OCI-LY7 (cell line): ENCODE measurements around the gene TNFRSF1B. TPM values are rescaled to one million over a fixed set of nuclear protein-coding genes. Genes with fewer than 3 reads are reported as not detected.

Experiments used
- BruUV-seq: library from RNA; stranded (reverse); fragments of 400-500 nt; replicated peaks from 2 replicates; lab custom pipeline; 2021; lab: Mats Ljungman, UMichigan
- CTCF ChIA-PET: fragments of 300-600 bp; sonication (Branson Sonifier 250); formaldehyde crosslinking; loops from one replicate; lab custom pipeline; 2022; ENCODE audit warnings: antibody characterized with exemption; ENCODE audit not compliant: unreplicated experiment; lab: Charles Lee
- POLR2A ChIA-PET: fragments of 300-600 bp; sonication (Branson Sonifier 250); formaldehyde crosslinking; loops from one replicate; lab custom pipeline; 2022; ENCODE audit warnings: antibody characterized with exemption; lab: Charles Lee
- DNase-seq: peaks from one replicate; pipeline ENCODE4 v3.0.0-alpha.2; 2015; ENCODE audit warnings: low spot score
- H2AFZ ChIP-seq: fragments of 200-600 bp; sonication (generic), shearing (Covaris generic); 2 replicates; pipeline ENCODE4 v1.6.1; 2014; ENCODE audit warnings: mild to moderate bottlenecking, antibody characterized with exemption, low read length, moderate library complexity
- H3K27ac ChIP-seq: fragments of 200-600 bp; sonication (generic); 2 replicates; pipeline ENCODE4 v1.5.1; 2014; ENCODE audit warnings: mixed run types, low read depth, mild to moderate bottlenecking, moderate library complexity, low read length, inconsistent platforms; ENCODE audit not compliant: poor library complexity, severe bottlenecking
- H3K36me3 ChIP-seq: fragments of 200-600 bp; sonication (generic); 2 replicates; pipeline ENCODE4 v1.6.1; 2014; ENCODE audit warnings: mild to moderate bottlenecking, antibody characterized with exemption, low read length, moderate library complexity, mixed read lengths; ENCODE audit not compliant: insufficient read depth
- H3K4me1 ChIP-seq: fragments of 200-600 bp; sonication (generic); 2 replicates; pipeline ENCODE4 v1.5.1; 2014; ENCODE audit warnings: mild to moderate bottlenecking, low read length; ENCODE audit not compliant: insufficient read depth, poor library complexity, severe bottlenecking
- H3K4me2 ChIP-seq: fragments of 200-600 bp; sonication (generic); 2 replicates; pipeline ENCODE4 v1.6.1; 2014; ENCODE audit warnings: mild to moderate bottlenecking, low read length
- H3K4me3 ChIP-seq: fragments of 200-600 bp; sonication (generic); 2 replicates; pipeline ENCODE4 v1.5.1; 2014; ENCODE audit warnings: mild to moderate bottlenecking, low read depth, low read length; ENCODE audit not compliant: poor library complexity, severe bottlenecking
- H3K79me2 ChIP-seq: fragments of 200-600 bp; sonication (generic); 2 replicates; pipeline ENCODE4 v1.6.1; 2016; ENCODE audit warnings: low read depth, mild to moderate bottlenecking, low read length, moderate library complexity, mixed read lengths; ENCODE audit not compliant: insufficient read depth
- H3K9me2 ChIP-seq: fragments of 200-600 bp; sonication (generic); 2 replicates; pipeline ENCODE4 v1.6.1; 2016; ENCODE audit warnings: mild to moderate bottlenecking, low read length, mixed read lengths; ENCODE audit not compliant: insufficient read depth
- H3K9me3 ChIP-seq: fragments of 200-600 bp; sonication (generic); 2 replicates; pipeline ENCODE4 v1.6.1; 2014; ENCODE audit warnings: mild to moderate bottlenecking, mixed run types, low read length, mixed read lengths
- H4K20me1 ChIP-seq: fragments of 200-600 bp; sonication (generic); 2 replicates; pipeline ENCODE4 v1.6.1; 2014; ENCODE audit warnings: mild to moderate bottlenecking, antibody characterized with exemption, low read length, moderate library complexity, mixed read lengths; ENCODE audit not compliant: insufficient read depth
- CTCF ChIP-seq: fragments of 200-600 bp; sonication (generic); conservative IDR thresholded peaks from 2 replicates; pipeline ENCODE4 v1.5.1; 2014; ENCODE audit warnings: mild to moderate bottlenecking, antibody characterized with exemption, low read length, moderate library complexity, mixed read lengths
- EZH2phosphoT487 ChIP-seq: fragments of 200-600 bp; sonication (generic); IDR thresholded peaks from 2 replicates; pipeline ENCODE4 v1.6.1; 2018; ENCODE audit warnings: low read depth, borderline replicate concordance, mild to moderate bottlenecking, mixed run types, antibody characterized with exemption, low read length, moderate library complexity, mixed read lengths
- intact Hi-C: fragments of 100-400 bp; cut with micrococcal nuclease; formaldehyde crosslinking; loops from one replicate; pipeline ENCODE4 v1.10.0; 2022; ENCODE audit not compliant: unreplicated experiment
- total RNA-seq, 2 experiments: library from RNA; depleted of rRNA in 1 of 2; stranded (reverse); fragments of >200 nt in 1 of 2; shearing (Covaris generic) in 1 of 2; gene quantifications; 2 replicates each; pipeline ENCODE4 v1.2.3, GENCODE V29; 2014 to 2022

Gene TNFRSF1B
- total RNA-seq, 2 experiments from 2014 or later: not detected

- CTCF ChIA-PET: no interaction called here
- Histone ChIP-seq H3K4me2 (no peak overlapping the region), H2AFZ (no peak overlapping the region), H4K20me1 (no peaks in the 10 kb centered on the region), H3K79me2 (no peaks in the 10 kb centered on the region), H3K9me3 (no peaks in the 10 kb centered on the region), H3K27ac (no peak overlapping the region), H3K4me3 (no peak overlapping the region), H3K36me3 (no peaks in the 10 kb centered on the region), H3K4me1 (no peaks in the 10 kb centered on the region), H3K9me2 (no peaks in the 10 kb centered on the region)
- intact Hi-C loops: no loop called here
- POLR2A ChIA-PET: no interaction called here
- BruUV-seq: no TSS peak
- no peak for DNase-seq
- TF ChIP-seq CTCF: no peak
- TF ChIP-seq EZH2phosphoT487: no peak
Measured at GRCh38 chr1:12186679-12186985, 19.8 kb downstream of the TNFRSF1B start.

DNA sequence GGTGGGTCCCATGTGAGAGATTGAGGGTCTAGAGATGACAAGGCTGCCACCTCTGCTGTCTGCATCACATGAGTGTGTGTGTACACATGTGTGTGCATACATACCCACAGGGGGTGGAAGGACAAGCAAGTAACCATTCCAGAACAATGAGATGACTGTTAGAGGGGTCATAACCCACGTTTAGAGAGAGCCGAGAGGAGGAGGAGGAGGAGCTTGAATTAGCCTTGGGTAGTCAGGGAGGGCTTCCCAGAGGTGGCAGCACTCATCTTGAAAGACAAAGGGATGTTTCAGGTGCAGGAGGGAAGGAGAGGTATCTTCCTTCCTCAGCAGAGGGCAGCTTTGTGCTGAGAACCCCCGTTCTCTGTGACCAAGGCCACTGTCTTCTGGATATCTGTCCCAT is 21.3 kb downstream of the TNFRSF1B start:
- Histone ChIP-seq H2AFZ (no peak overlapping the region), H3K4me2 (no peak overlapping the region), H3K9me3 (no peaks in the 10 kb centered on the region), H3K4me1 (no peaks in the 10 kb centered on the region), H3K4me3 (no peak overlapping the region), H3K27ac (no peak overlapping the region), H3K36me3 (no peaks in the 10 kb centered on the region), H4K20me1 (no peaks in the 10 kb centered on the region), H3K9me2 (no peaks in the 10 kb centered on the region), H3K79me2 (no peaks in the 10 kb centered on the region)
- no peak for DNase-seq
- TF ChIP-seq EZH2phosphoT487 (no peak), CTCF (no peak)
- ChIA-PET CTCF (no interaction called here), POLR2A (no interaction called here)
- intact Hi-C loops: no loop called here
- BruUV-seq: no TSS peak

DNA sequence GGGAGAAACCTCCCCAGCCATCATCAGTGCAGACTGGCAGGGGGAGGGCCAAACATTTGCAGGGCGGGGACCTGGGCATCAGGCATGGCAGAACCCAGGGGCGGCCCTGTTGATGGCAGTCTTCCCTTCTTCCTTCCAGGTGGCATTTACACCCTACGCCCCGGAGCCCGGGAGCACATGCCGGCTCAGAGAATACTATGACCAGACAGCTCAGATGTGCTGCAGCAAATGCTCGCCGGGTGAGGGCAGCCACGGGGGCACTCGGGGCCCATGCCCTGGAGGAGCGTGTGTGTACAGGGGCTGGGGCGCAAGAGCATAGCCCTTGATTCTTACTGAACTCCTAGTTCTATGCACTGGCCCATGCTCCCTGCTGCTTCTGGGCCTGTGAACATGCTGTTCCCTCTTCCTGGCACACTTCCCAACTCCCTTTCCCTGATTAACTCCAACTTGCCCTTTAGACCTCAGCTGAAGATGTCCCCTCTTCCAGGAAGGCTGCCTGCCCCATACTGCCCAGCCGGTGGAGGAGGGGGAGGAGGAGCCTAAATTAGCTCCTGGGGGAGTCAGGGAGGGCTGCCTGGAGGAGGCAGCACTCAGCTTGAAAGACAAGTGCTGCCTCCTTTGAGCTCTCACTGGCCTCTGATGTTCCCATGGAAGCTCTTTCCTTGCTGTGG is 22.0 kb downstream of the TNFRSF1B start:
- no peak overlapping the region for H3K4me3 ChIP-seq
- no peaks in the 10 kb centered on the region for H4K20me1 ChIP-seq
- H3K4me2 ChIP-seq: no peak overlapping the region
- H3K9me3 ChIP-seq: no peaks in the 10 kb centered on the region
- CTCF ChIA-PET: no interaction called here
- POLR2A ChIA-PET: no interaction called here
- H2AFZ ChIP-seq: no peak overlapping the region
- no peaks in the 10 kb centered on the region for H3K79me2 ChIP-seq
- intact Hi-C loops: no loop called here
- H3K36me3 ChIP-seq: no peaks in the 10 kb centered on the region
- TF ChIP-seq CTCF (no peak), EZH2phosphoT487 (no peak)
- no TSS peak for BruUV-seq
- no peaks in the 10 kb centered on the region for H3K4me1 ChIP-seq
- H3K9me2 ChIP-seq: no peaks in the 10 kb centered on the region
- DNase-seq: no peak
- no peak overlapping the region for H3K27ac ChIP-seq
